ENCODE measurements around the gene OLFM1.

The OLFM1 gene

GRCh38 chr9:135100725-135101410 is 13.4 kb downstream of the OLFM1 start:
- no peaks in the 10 kb centered on the region for H3K4me1 ChIP-seq (ENCODE audit: insufficient read depth, low read length)
- no peak overlapping the region for H3K4me2 ChIP-seq (ENCODE audit: insufficient read depth, low read length)
- H3K4me3 ChIP-seq (ENCODE audit: low read depth in 1 of 2, low read length in 2 of 2) = no peak overlapping the region
- ATAC-seq (ENCODE audit: insufficient read depth, low read depth) = no peak
- H3K27ac ChIP-seq (ENCODE audit: low read length) = no peak overlapping the region
- no peaks in the 10 kb centered on the region for H3K36me3 ChIP-seq (ENCODE audit: insufficient read depth, low read length)
- no peak overlapping the region for H2AFZ ChIP-seq (ENCODE audit: low read depth, low read length)
- TF ChIP-seq EZH2 (IDR thresholded peaks at IDR 0.05; ENCODE audit: borderline replicate concordance, low read depth, low read length, severe bottlenecking) = no peak
- no peak for TF ChIP-seq CTCF (IDR thresholded peaks at IDR 0.05; ENCODE audit: borderline replicate concordance, extremely low read depth, low read length, poor library complexity, severe bottlenecking)
- no peak overlapping the region for H3K9ac ChIP-seq (ENCODE audit: low read depth, low read length)
- H3K27me3 ChIP-seq (ENCODE audit: insufficient read depth, low read length, poor library complexity) = no peaks in the 10 kb centered on the region
- H4K20me1 ChIP-seq (ENCODE audit: insufficient read depth, low read length) = no peaks in the 10 kb centered on the region
- H3K9me3 ChIP-seq (ENCODE audit: insufficient read depth, low read length, severe bottlenecking) = no peaks in the 10 kb centered on the region
- H3K79me2 ChIP-seq (ENCODE audit: insufficient read depth, low read length) = no peaks in the 10 kb centered on the region
- DNase-seq = no peak

GRCh38 chr9:135101486-135101885 is 14.0 kb downstream of the OLFM1 start:
- H3K27ac ChIP-seq (ENCODE audit: low read length) = no peak overlapping the region
- H3K4me1 ChIP-seq (ENCODE audit: insufficient read depth, low read length) = no peaks in the 10 kb centered on the region
- H3K27me3 ChIP-seq (ENCODE audit: insufficient read depth, low read length, poor library complexity) = no peaks in the 10 kb centered on the region
- H3K4me3 ChIP-seq (ENCODE audit: low read depth in 1 of 2, low read length in 2 of 2) = no peak overlapping the region
- no peak overlapping the region for H2AFZ ChIP-seq (ENCODE audit: low read depth, low read length)
- H3K36me3 ChIP-seq (ENCODE audit: insufficient read depth, low read length) = no peaks in the 10 kb centered on the region
- no peak for ATAC-seq (ENCODE audit: insufficient read depth, low read depth)
- no peaks in the 10 kb centered on the region for H3K79me2 ChIP-seq (ENCODE audit: insufficient read depth, low read length)
- H4K20me1 ChIP-seq (ENCODE audit: insufficient read depth, low read length) = no peaks in the 10 kb centered on the region
- no peak overlapping the region for H3K9ac ChIP-seq (ENCODE audit: low read depth, low read length)
- H3K9me3 ChIP-seq (ENCODE audit: insufficient read depth, low read length, severe bottlenecking) = no peaks in the 10 kb centered on the region
- no peak for TF ChIP-seq EZH2 (IDR thresholded peaks at IDR 0.05; ENCODE audit: borderline replicate concordance, low read depth, low read length, severe bottlenecking)
- no peak for TF ChIP-seq CTCF (IDR thresholded peaks at IDR 0.05; ENCODE audit: borderline replicate concordance, extremely low read depth, low read length, poor library complexity, severe bottlenecking)
- DNase-seq = no peak
- no peak overlapping the region for H3K4me2 ChIP-seq (ENCODE audit: insufficient read depth, low read length)

GRCh38 chr9:135101926-135102325 is 14.5 kb downstream of the OLFM1 start:
- no peaks in the 10 kb centered on the region for H3K4me1 ChIP-seq (ENCODE audit: insufficient read depth, low read length)
- no peaks in the 10 kb centered on the region for H3K27me3 ChIP-seq (ENCODE audit: insufficient read depth, low read length, poor library complexity)
- H3K9me3 ChIP-seq (ENCODE audit: insufficient read depth, low read length, severe bottlenecking) = no peaks in the 10 kb centered on the region
- TF ChIP-seq CTCF (IDR thresholded peaks at IDR 0.05; ENCODE audit: borderline replicate concordance, extremely low read depth, low read length, poor library complexity, severe bottlenecking) (no peak), EZH2 (IDR thresholded peaks at IDR 0.05; ENCODE audit: borderline replicate concordance, low read depth, low read length, severe bottlenecking) (no peak)
- no peak overlapping the region for H3K4me3 ChIP-seq (ENCODE audit: low read depth in 1 of 2, low read length in 2 of 2)
- no peak overlapping the region for H3K27ac ChIP-seq (ENCODE audit: low read length)
- no peak for DNase-seq
- H3K79me2 ChIP-seq (ENCODE audit: insufficient read depth, low read length) = no peaks in the 10 kb centered on the region
- H2AFZ ChIP-seq (ENCODE audit: low read depth, low read length) = no peak overlapping the region
- H3K9ac ChIP-seq (ENCODE audit: low read depth, low read length) = no peak overlapping the region
- no peak for ATAC-seq (ENCODE audit: insufficient read depth, low read depth)
- H4K20me1 ChIP-seq (ENCODE audit: insufficient read depth, low read length) = no peaks in the 10 kb centered on the region
- H3K36me3 ChIP-seq (ENCODE audit: insufficient read depth, low read length) = no peaks in the 10 kb centered on the region
- no peak overlapping the region for H3K4me2 ChIP-seq (ENCODE audit: insufficient read depth, low read length)

All from DND-41 (cell line).